Renal pelvis (tissue), 4 donors: ENCODE measurements around the gene DLG2. TPM values are rescaled to one million over a fixed set of nuclear protein-coding genes. Genes with fewer than 3 reads are reported as not detected.
"Not testable (repeated sequence)": the region's sequence is repeated elsewhere in the genome, so short reads cannot be mapped to it uniquely, and the experiment has no call there.

Experiments
- DNase-seq: peaks from one replicate; pipeline ENCODE4 v3.0.0-alpha.2; 2013
- polyA plus RNA-seq, 3 donors: library from polyadenylated mRNA; unstranded; fragments of 120-200 nt; gene quantifications; one replicate each; pipeline ENCODE4 v1.2.1, GENCODE V29; 2013; ENCODE audit not compliant: insufficient read length in 3 of 3

The DLG2 gene
- polyA plus RNA-seq, 3 donors: 10.1 to 16.6 (median 13.0) TPM

- not testable (repeated sequence) for DNase-seq
Observed at GRCh38 chr11:84840201-84840600, 786.9 kb downstream of the DLG2 start.

- DNase-seq: no peak
Observed at GRCh38 chr11:84837402-84838069, 789.6 kb downstream of the DLG2 start.

- DNase-seq: no peak
Observed at GRCh38 chr11:84836371-84836770, 790.8 kb downstream of the DLG2 start.

- DNase-seq: no peak
Observed at GRCh38 chr11:84833488-84834088, 793.6 kb downstream of the DLG2 start.

GRCh38 chr11:84830372-84830771, 796.8 kb downstream of the DLG2 start:
- no peak for DNase-seq

- no peak for DNase-seq
Observed at GRCh38 chr11:84829162-84829561, 798.0 kb downstream of the DLG2 start.

- DNase-seq: no peak
Observed at GRCh38 chr11:84828616-84829015, 798.5 kb downstream of the DLG2 start.

GRCh38 chr11:84825106-84825660, 802.0 kb downstream of the DLG2 start:
- DNase-seq: peak; percentile 30

- no peak for DNase-seq
Observed at GRCh38 chr11:84824624-84825023, 802.5 kb downstream of the DLG2 start.

- no peak for DNase-seq
Observed at GRCh38 chr11:84819537-84819936, 807.6 kb downstream of the DLG2 start.

GRCh38 chr11:84819128-84819527, 808.0 kb downstream of the DLG2 start:
- no peak for DNase-seq

GRCh38 chr11:84817998-84818397, 809.1 kb downstream of the DLG2 start:
- no peak for DNase-seq

GRCh38 chr11:84812471-84812969, 814.6 kb downstream of the DLG2 start:
- DNase-seq: no peak

GRCh38 chr11:84806354-84806753, 820.8 kb downstream of the DLG2 start:
- DNase-seq: no peak

GRCh38 chr11:84804041-84804440, 823.1 kb downstream of the DLG2 start:
- no peak for DNase-seq

- no peak for DNase-seq
Observed at GRCh38 chr11:84800755-84801346, 826.3 kb downstream of the DLG2 start.

- DNase-seq: no peak
Observed at GRCh38 chr11:84799112-84799511, 828.0 kb downstream of the DLG2 start.

GRCh38 chr11:84795698-84796097, 831.4 kb downstream of the DLG2 start:
- no peak for DNase-seq

- no peak for DNase-seq
Observed at GRCh38 chr11:84794663-84795443, 832.3 kb downstream of the DLG2 start.

GRCh38 chr11:84793318-84793717, 833.8 kb downstream of the DLG2 start:
- DNase-seq: no peak

GRCh38 chr11:84790849-84791427, 836.2 kb downstream of the DLG2 start:
- no peak for DNase-seq

- DNase-seq: no peak
Observed at GRCh38 chr11:84788220-84788619, 838.9 kb downstream of the DLG2 start.
